ENCODE measurements around the gene CELF2. TPM values are rescaled to one million over a fixed set of nuclear protein-coding genes. Genes with fewer than 3 reads are reported as not detected.
A peak's percentile ranks its signal among the peaks of the same experiment; 100 is the strongest.

Gene CELF2
- polyA plus RNA-seq, 1 donor from 2014 or later: 55.5 TPM

DNA sequence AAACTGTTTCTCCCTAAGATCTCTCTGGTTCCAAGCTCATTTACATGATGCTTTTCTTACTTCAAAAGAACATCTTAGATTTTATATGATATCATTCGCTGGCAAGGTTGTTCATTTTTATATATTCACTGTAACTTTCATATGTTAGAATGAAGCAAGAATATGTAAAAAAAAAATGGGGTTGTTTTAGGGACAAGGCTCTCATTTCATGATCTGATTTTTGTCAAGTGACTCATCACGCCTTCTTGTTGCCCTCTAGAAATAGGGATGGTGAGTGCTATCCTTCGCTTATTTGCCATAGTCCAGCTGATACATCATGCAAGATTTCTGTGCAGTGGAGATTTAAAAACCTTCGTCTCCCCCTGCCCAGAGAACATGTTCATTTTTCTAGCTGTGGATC lies 14.0 kb upstream of the CELF2 start:
- no peaks in the 10 kb centered on the region for H3K9me2 ChIP-seq (ENCODE audit: insufficient read depth, low read length)
- no peaks in the 10 kb centered on the region for H3K36me3 ChIP-seq (ENCODE audit: insufficient read depth, low read length)
- H3K4me3 ChIP-seq (ENCODE audit: low read length): no peak overlapping the region
- H3K27ac ChIP-seq (ENCODE audit: low read length): no peak overlapping the region
- TF ChIP-seq SMC3 (conservative IDR thresholded peaks at IDR 0.05; ENCODE audit: poor library complexity) (no peak), MXI1 (conservative IDR thresholded peaks at IDR 0.05; ENCODE audit: poor library complexity, severe bottlenecking) (no peak), POLR2AphosphoS5 (IDR thresholded peaks at IDR 0.05) (no peak), RAD21 (conservative IDR thresholded peaks at IDR 0.05) (no peak), EP300 (conservative IDR thresholded peaks at IDR 0.05; ENCODE audit: poor library complexity, severe bottlenecking) (no peak), EZH2 (IDR thresholded peaks at IDR 0.05; ENCODE audit: borderline replicate concordance, insufficient read depth, low read length, poor library complexity, severe bottlenecking) (no peak), TAF1 (IDR thresholded peaks at IDR 0.05; ENCODE audit: low read depth) (no peak)
- TF ChIP-seq, protein P1, sequence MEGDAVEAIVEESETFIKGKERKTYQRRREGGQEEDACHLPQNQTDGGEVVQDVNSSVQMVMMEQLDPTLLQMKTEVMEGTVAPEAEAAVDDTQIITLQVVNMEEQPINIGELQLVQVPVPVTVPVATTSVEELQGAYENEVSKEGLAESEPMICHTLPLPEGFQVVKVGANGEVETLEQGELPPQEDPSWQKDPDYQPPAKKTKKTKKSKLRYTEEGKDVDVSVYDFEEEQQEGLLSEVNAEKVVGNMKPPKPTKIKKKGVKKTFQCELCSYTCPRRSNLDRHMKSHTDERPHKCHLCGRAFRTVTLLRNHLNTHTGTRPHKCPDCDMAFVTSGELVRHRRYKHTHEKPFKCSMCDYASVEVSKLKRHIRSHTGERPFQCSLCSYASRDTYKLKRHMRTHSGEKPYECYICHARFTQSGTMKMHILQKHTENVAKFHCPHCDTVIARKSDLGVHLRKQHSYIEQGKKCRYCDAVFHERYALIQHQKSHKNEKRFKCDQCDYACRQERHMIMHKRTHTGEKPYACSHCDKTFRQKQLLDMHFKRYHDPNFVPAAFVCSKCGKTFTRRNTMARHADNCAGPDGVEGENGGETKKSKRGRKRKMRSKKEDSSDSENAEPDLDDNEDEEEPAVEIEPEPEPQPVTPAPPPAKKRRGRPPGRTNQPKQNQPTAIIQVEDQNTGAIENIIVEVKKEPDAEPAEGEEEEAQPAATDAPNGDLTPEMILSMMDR (IDR thresholded peaks at IDR 0.05; ENCODE audit: poor library complexity, severe bottlenecking): no peak
- TF ChIP-seq, protein P2, sequence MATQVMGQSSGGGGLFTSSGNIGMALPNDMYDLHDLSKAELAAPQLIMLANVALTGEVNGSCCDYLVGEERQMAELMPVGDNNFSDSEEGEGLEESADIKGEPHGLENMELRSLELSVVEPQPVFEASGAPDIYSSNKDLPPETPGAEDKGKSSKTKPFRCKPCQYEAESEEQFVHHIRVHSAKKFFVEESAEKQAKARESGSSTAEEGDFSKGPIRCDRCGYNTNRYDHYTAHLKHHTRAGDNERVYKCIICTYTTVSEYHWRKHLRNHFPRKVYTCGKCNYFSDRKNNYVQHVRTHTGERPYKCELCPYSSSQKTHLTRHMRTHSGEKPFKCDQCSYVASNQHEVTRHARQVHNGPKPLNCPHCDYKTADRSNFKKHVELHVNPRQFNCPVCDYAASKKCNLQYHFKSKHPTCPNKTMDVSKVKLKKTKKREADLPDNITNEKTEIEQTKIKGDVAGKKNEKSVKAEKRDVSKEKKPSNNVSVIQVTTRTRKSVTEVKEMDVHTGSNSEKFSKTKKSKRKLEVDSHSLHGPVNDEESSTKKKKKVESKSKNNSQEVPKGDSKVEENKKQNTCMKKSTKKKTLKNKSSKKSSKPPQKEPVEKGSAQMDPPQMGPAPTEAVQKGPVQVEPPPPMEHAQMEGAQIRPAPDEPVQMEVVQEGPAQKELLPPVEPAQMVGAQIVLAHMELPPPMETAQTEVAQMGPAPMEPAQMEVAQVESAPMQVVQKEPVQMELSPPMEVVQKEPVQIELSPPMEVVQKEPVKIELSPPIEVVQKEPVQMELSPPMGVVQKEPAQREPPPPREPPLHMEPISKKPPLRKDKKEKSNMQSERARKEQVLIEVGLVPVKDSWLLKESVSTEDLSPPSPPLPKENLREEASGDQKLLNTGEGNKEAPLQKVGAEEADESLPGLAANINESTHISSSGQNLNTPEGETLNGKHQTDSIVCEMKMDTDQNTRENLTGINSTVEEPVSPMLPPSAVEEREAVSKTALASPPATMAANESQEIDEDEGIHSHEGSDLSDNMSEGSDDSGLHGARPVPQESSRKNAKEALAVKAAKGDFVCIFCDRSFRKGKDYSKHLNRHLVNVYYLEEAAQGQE (IDR thresholded peaks at IDR 0.05; ENCODE audit: borderline replicate concordance): no peak
- H3K27me3 ChIP-seq (ENCODE audit: insufficient read depth, low read depth, low read length): no peaks in the 10 kb centered on the region
- H3K9me3 ChIP-seq (ENCODE audit: low read length): no peaks in the 10 kb centered on the region
- H4K20me1 ChIP-seq (ENCODE audit: insufficient read depth): no peaks in the 10 kb centered on the region
- no peak overlapping the region for H2AFZ ChIP-seq (ENCODE audit: low read depth, low read length)
- H3F3A ChIP-seq (ENCODE audit: insufficient read depth, low read length, poor library complexity, severe bottlenecking): no peaks in the 10 kb centered on the region
- H3K9ac ChIP-seq (ENCODE audit: low read length): no peak overlapping the region
- peaks cover 12% of the 10 kb centered on the region for H3K79me2 ChIP-seq (replicated peaks; ENCODE audit: insufficient read depth, low read length)
- no peak overlapping the region for H3K4me2 ChIP-seq (ENCODE audit: low read length)

DNA sequence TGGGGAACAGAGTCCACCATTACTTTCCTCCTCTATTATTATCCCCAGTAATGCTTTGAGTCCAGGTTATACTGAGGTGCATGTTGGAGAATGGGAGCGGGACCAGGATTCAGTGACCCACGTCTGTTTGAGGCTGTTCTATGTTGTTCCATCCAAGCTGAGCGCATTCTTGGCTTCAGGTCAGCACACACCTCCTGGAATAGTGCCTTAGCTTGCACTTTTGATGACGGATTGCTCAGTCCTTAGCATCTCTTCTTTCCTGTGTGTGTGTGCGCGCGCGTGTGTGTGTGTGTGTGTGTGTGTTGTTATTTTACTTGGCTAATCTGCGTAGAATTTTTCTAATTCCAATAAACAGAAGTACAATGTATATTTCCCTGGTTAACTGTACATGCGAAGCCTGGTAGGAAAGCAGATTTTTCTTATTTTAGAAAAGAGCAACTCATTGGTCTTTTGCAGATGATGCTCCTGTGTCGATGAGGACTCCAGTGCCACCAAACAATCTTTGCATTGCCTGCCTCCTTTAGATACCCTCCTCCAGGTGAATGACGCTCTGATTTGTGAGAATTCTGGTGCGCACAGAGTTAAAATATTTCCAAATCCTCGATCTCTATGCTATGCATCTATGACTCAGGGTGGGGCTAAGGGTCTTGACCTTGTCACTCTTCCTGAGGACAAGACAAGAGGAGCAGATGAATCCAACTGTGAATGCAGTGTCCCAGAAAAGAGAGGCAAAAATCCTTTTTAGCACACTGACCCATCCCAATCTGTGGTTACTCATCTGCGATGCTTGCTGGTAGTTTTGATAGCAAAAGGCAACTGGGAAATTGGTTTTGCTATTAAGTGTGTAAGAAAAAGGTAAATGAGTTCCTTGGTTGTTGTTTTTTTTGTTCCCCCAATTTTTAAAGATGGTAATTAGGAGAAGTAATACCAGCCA lies 13.3 kb upstream of the CELF2 start:
- no peaks in the 10 kb centered on the region for H3K36me3 ChIP-seq (ENCODE audit: insufficient read depth, low read length)
- H3K79me2 ChIP-seq (replicated peaks; ENCODE audit: insufficient read depth, low read length): peaks cover 12% of the 10 kb centered on the region
- H3K9me2 ChIP-seq (ENCODE audit: insufficient read depth, low read length): no peaks in the 10 kb centered on the region
- H3K4me2 ChIP-seq (ENCODE audit: low read length): no peak overlapping the region
- H3K9me3 ChIP-seq (ENCODE audit: low read length): no peaks in the 10 kb centered on the region
- H3K9ac ChIP-seq (ENCODE audit: low read length): no peak overlapping the region
- no peaks in the 10 kb centered on the region for H4K20me1 ChIP-seq (ENCODE audit: insufficient read depth)
- no peak overlapping the region for H2AFZ ChIP-seq (ENCODE audit: low read depth, low read length)
- H3K27ac ChIP-seq (ENCODE audit: low read length): peak overlapping the region; percentile 58
- H3K27me3 ChIP-seq (ENCODE audit: insufficient read depth, low read depth, low read length): no peaks in the 10 kb centered on the region
- no peaks in the 10 kb centered on the region for H3F3A ChIP-seq (ENCODE audit: insufficient read depth, low read length, poor library complexity, severe bottlenecking)
- TF ChIP-seq SMC3 (conservative IDR thresholded peaks at IDR 0.05; ENCODE audit: poor library complexity): no peak
- TF ChIP-seq, protein P2 (IDR thresholded peaks at IDR 0.05; ENCODE audit: borderline replicate concordance): no peak
- no peak for TF ChIP-seq MXI1 (conservative IDR thresholded peaks at IDR 0.05; ENCODE audit: poor library complexity, severe bottlenecking)
- H3K4me3 ChIP-seq (ENCODE audit: low read length): peak overlapping the region; percentile 62
